Endothelial cell of umbilical vein (primary cell): ENCODE data around the gene UAP1L1. TPM values are rescaled to one million over a fixed set of nuclear protein-coding genes. Genes with fewer than 3 reads are reported as not detected.

ENCODE experiments used
- BruUV-seq: library from RNA; stranded (reverse); fragments of 400-500 nt; replicated peaks from 2 replicates; lab custom pipeline; 2021; lab: Mats Ljungman, UMichigan
- CTCF ChIA-PET: fragments of 300-600, 350-600 bp; sonication (Branson Sonifier 250); formaldehyde crosslinking; loops from one replicate; lab custom pipeline; 2021; ENCODE audit warnings: antibody characterized with exemption, inconsistent platforms; lab: Charles Lee
- POLR2A ChIA-PET: fragments of 300-600, 350-600 bp; sonication (Branson Sonifier 250); formaldehyde crosslinking; loops from one replicate; lab custom pipeline; 2021; ENCODE audit warnings: antibody characterized with exemption, inconsistent platforms; lab: Charles Lee
- DNase-seq: peaks from one replicate; pipeline ENCODE4 v3.0.0-alpha.2; 2011; ENCODE audit warnings: low read depth, low spot score
- FAIRE-seq: peaks from 2 replicates; lab custom pipeline; 2011; peaks lifted over from hg19 to GRCh38; lab: Jason Lieb, UNC
- H2AFZ ChIP-seq: 2 replicates; pipeline ENCODE4 v1.6.0; 2012; ENCODE audit warnings: low read depth, low read length, control low read depth, inconsistent platforms
- H3K27ac ChIP-seq: 2 replicates; pipeline ENCODE4 v1.5.1; 2011; ENCODE audit warnings: low read depth, mild to moderate bottlenecking, control low read depth, low read length, moderate library complexity; ENCODE audit not compliant: insufficient read depth
- H3K27me3 ChIP-seq, 2 experiments: 2 replicates each; pipeline versions ENCODE4 v1.6.0 to v1.6.1; 2011; ENCODE audit warnings: low read length in 2 of 2, mixed read lengths in 1 of 2; ENCODE audit not compliant: control insufficient read depth in 2 of 2, insufficient read depth in 2 of 2
- H3K36me3 ChIP-seq, 2 experiments: 2 replicates in 1 of 2; 3 replicates in 1 of 2; pipeline ENCODE4 v1.5.1; 2011; ENCODE audit warnings: low read length in 2 of 2, mild to moderate bottlenecking in 1 of 2, moderate library complexity in 1 of 2; ENCODE audit not compliant: control insufficient read depth in 2 of 2, insufficient read depth in 2 of 2; ENCODE audit errors: extremely low read depth in 1 of 2
- H3K4me1 ChIP-seq: 3 replicates; pipeline ENCODE4 v1.5.1; 2011; ENCODE audit warnings: mild to moderate bottlenecking, low read length; ENCODE audit not compliant: control insufficient read depth, insufficient read depth; ENCODE audit errors: extremely low read depth
- H3K4me2 ChIP-seq: 2 replicates; pipeline ENCODE4 v1.6.1; 2011; ENCODE audit warnings: low read length, control low read depth, mixed read lengths; ENCODE audit not compliant: insufficient read depth
- H3K4me3 ChIP-seq, 3 experiments: fragments of 200-600 bp in 1 of 3; sonication (generic), shearing (Covaris generic) in 1 of 3; replicated peaks in 1 of 3; 2 replicates each; pipeline ENCODE4 v1.5.1; 2011 to 2016; ENCODE audit warnings: control low read depth in 3 of 3, low read length in 3 of 3, mild to moderate bottlenecking in 2 of 3, inconsistent platforms in 1 of 3, low read depth in 1 of 3, moderate library complexity in 1 of 3; ENCODE audit not compliant: insufficient read depth in 1 of 3
- H3K79me2 ChIP-seq: 2 replicates; pipeline ENCODE4 v1.6.0; 2012; ENCODE audit warnings: low read length, inconsistent platforms; ENCODE audit not compliant: control insufficient read depth, insufficient read depth
- H3K9ac ChIP-seq: replicated peaks from 2 replicates; pipeline ENCODE3; 2011; ENCODE audit warnings: low read length, control low read depth; ENCODE audit not compliant: insufficient read depth; ENCODE audit errors: extremely low read depth
- H3K9me1 ChIP-seq: replicated peaks from 3 replicates; pipeline ENCODE4 v1.6.0; 2011; ENCODE audit warnings: mild to moderate bottlenecking, low read length; ENCODE audit not compliant: control insufficient read depth, insufficient read depth; ENCODE audit errors: extremely low read depth
- H3K9me3 ChIP-seq: replicated peaks from 2 replicates; pipeline ENCODE4 v1.5.1; 2012; ENCODE audit warnings: low read length, inconsistent platforms; ENCODE audit not compliant: control insufficient read depth, insufficient read depth
- H4K20me1 ChIP-seq: replicated peaks from 2 replicates; pipeline ENCODE3; 2011; ENCODE audit warnings: mild to moderate bottlenecking, low read length; ENCODE audit not compliant: control insufficient read depth, insufficient read depth; ENCODE audit errors: extremely low read depth
- EZH2 ChIP-seq: IDR thresholded peaks from 2 replicates; pipeline ENCODE4 v1.6.1; 2012; ENCODE audit warnings: borderline replicate concordance, low read depth, mild to moderate bottlenecking, moderate library complexity, low read length, inconsistent platforms; ENCODE audit not compliant: severe bottlenecking
- FOS ChIP-seq: IDR thresholded peaks from 2 replicates; pipeline ENCODE4 v1.6.1; 2011; ENCODE audit warnings: mild to moderate bottlenecking, low read length, moderate library complexity, borderline replicate concordance; ENCODE audit not compliant: insufficient read depth
- GATA2 ChIP-seq: IDR thresholded peaks from 2 replicates; pipeline ENCODE4 v1.7.0; 2011; ENCODE audit warnings: low read depth, mild to moderate bottlenecking, moderate library complexity, mixed read lengths, low read length; ENCODE audit not compliant: insufficient read length, insufficient read depth
- JUN ChIP-seq: IDR thresholded peaks from 2 replicates; pipeline ENCODE4 v1.6.1; 2011; ENCODE audit warnings: borderline replicate concordance, low read depth; ENCODE audit not compliant: insufficient read length, insufficient read depth
- MAX ChIP-seq: IDR thresholded peaks from 2 replicates; pipeline ENCODE4 v1.6.1; 2011; ENCODE audit not compliant: insufficient read depth, insufficient read length
- MYC ChIP-seq: IDR thresholded peaks from one replicate; pipeline ENCODE4 v1.6.1; 2011; ENCODE audit warnings: mild to moderate bottlenecking, low read depth, low read length
- POLR2A ChIP-seq: IDR thresholded peaks from 2 replicates; pipeline ENCODE4 v1.6.1; 2012; ENCODE audit warnings: low read depth, mild to moderate bottlenecking, control low read depth, low read length
- POLR2AphosphoS5 ChIP-seq: IDR thresholded peaks from 2 replicates; pipeline ENCODE4 v1.6.1; 2012; ENCODE audit warnings: low read depth, mild to moderate bottlenecking, control low read depth, low read length, moderate library complexity; ENCODE audit not compliant: insufficient read depth
- dilution Hi-C: fragments of 300-500 bp; cut with MboI; formaldehyde crosslinking; loops from one replicate; pipeline ENCODE4 v1.15.0; 2019; ENCODE audit warnings: low sequenced_read_pairs; ENCODE audit not compliant: extremely low pct_ligation_motif_present
- intact Hi-C: fragments of 100-400 bp; cut with micrococcal nuclease; formaldehyde crosslinking; loops from one replicate; pipeline ENCODE4 v1.10.0; 2022
- polyA plus RNA-seq, 4 experiments: library from polyadenylated mRNA; depleted of rRNA in 3 of 4; stranded (reverse) in 3 of 4; unstranded in 1 of 4; fragments of >200 nt; gene quantifications; 2 replicates each; pipeline versions ENCODE4 v1.2.1 to v1.2.3, GENCODE V29; 2011 to 2012; ENCODE audit warnings: missing spikeins in 1 of 4
- total RNA-seq: library from RNA; stranded (reverse); gene quantifications from 2 replicates; pipeline ENCODE4 v1.2.3, GENCODE V29; 2021
- TF ChIP-seq, protein P1 (sequence below), 2 donors: IDR thresholded peaks; 1 replicate in 1 of 2; 2 replicates in 1 of 2; pipeline ENCODE4 v1.5.1; 2011; ENCODE audit warnings: low read length in 2 of 2, mild to moderate bottlenecking in 2 of 2, moderate library complexity in 2 of 2, control low read depth in 1 of 2, inconsistent platforms in 1 of 2, low read depth in 1 of 2; ENCODE audit not compliant: insufficient read depth in 1 of 2; ENCODE audit errors: extremely low read depth in 1 of 2

Gene UAP1L1
- total and polyA plus RNA-seq, 2 donors (not counting 3 experiments of a cell fraction or from before 2014, with no cell fraction given): 26.0 to 41.7 TPM

- no peak overlapping the region for H3K4me2 ChIP-seq
- TF ChIP-seq POLR2A (no peak), MYC (no peak), GATA2 (no peak), POLR2AphosphoS5 (no peak)
- POLR2A ChIA-PET: no interaction called here
These were observed 5.1 kb downstream of the UAP1L1 start for GRCh38 chr9:137082222-137082924.

GRCh38 chr9:137082925-137083290 lies 5.6 kb downstream of the UAP1L1 start:
- Histone ChIP-seq H3K9ac (no peak overlapping the region), H3K9me1 (no peaks in the 10 kb centered on the region), H4K20me1 (no peaks in the 10 kb centered on the region), H3K4me3 (no peak overlapping the region), H3K36me3 (peaks cover 0 to 32% of the 10 kb centered on the region in 2 experiments), H3K9me3 (no peaks in the 10 kb centered on the region), H3K4me2 (no peak overlapping the region), H3K4me1 (peaks cover 32% of the 10 kb centered on the region), H3K79me2 (peaks cover 6% of the 10 kb centered on the region), H3K27me3 (no peaks in the 10 kb centered on the region), H2AFZ (no peak overlapping the region), H3K27ac (peak overlapping the region; percentile 14)
- TF ChIP-seq POLR2AphosphoS5 (no peak), FOS (no peak), POLR2A (no peak), GATA2 (no peak), MAX (no peak), MYC (no peak), JUN (no peak), EZH2 (no peak)
- TF ChIP-seq, protein P1, sequence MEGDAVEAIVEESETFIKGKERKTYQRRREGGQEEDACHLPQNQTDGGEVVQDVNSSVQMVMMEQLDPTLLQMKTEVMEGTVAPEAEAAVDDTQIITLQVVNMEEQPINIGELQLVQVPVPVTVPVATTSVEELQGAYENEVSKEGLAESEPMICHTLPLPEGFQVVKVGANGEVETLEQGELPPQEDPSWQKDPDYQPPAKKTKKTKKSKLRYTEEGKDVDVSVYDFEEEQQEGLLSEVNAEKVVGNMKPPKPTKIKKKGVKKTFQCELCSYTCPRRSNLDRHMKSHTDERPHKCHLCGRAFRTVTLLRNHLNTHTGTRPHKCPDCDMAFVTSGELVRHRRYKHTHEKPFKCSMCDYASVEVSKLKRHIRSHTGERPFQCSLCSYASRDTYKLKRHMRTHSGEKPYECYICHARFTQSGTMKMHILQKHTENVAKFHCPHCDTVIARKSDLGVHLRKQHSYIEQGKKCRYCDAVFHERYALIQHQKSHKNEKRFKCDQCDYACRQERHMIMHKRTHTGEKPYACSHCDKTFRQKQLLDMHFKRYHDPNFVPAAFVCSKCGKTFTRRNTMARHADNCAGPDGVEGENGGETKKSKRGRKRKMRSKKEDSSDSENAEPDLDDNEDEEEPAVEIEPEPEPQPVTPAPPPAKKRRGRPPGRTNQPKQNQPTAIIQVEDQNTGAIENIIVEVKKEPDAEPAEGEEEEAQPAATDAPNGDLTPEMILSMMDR (IDR thresholded peaks at IDR 0.05; ENCODE audit: extremely low read depth in 1 of 2, insufficient read depth in 1 of 2, low read depth in 1 of 2, low read length in 2 of 2): no peak
- CTCF ChIA-PET: interaction anchor here (1.1 to 2.8 kb wide), 4 partner anchors 13 to 36 kb away, joined by 4 to 12 read pairs (median 6); partner anchors contain the start of genes NPDC1 and SAPCD2
- dilution Hi-C loops: no loop called here
- FAIRE-seq (no peak), DNase-seq (no peak)
- intact Hi-C loops: no loop called here
- POLR2A ChIA-PET: no interaction called here
- BruUV-seq: no TSS peak

More at GRCh38 chr9:137082222-137082924, 5.1 kb downstream of the UAP1L1 start:
- CTCF ChIA-PET: interaction anchor here (0.7 to 2.8 kb wide), 4 partner anchors 18 to 47 kb away, joined by 3 to 12 read pairs (median 6); partner anchors contain the start of gene NPDC1
- Histone ChIP-seq H2AFZ (no peak overlapping the region), H3K9me1 (no peaks in the 10 kb centered on the region), H3K9ac (no peak overlapping the region), H3K4me1 (peaks cover 26% of the 10 kb centered on the region), H3K9me3 (no peaks in the 10 kb centered on the region), H3K4me3 (no peak overlapping the region), H4K20me1 (no peaks in the 10 kb centered on the region), H3K27ac (no peak overlapping the region), H3K79me2 (peaks cover 6% of the 10 kb centered on the region), H3K27me3 (no peaks in the 10 kb centered on the region), H3K36me3 (peaks cover 0 to 32% of the 10 kb centered on the region in 2 experiments)
- BruUV-seq: no TSS peak
- DNase-seq: no peak
- dilution Hi-C loops (no loop called here), intact Hi-C loops (no loop called here)
- FAIRE-seq: no peak
